Measurements from ENCODE around the gene NUP58.
A peak's percentile ranks its signal among the peaks of the same experiment; 100 is the strongest.

NUP58 gene

GRCh38 chr13:25365720-25366235, 64.4 kb downstream of the NUP58 start:
- Mint-ChIP-seq H3K4me3 (no peak overlapping the region), H3K4me1 (no peaks in the 10 kb centered on the region), H3K27me3 (ENCODE audit: low read depth) (peaks cover 34% of the 10 kb centered on the region), H3K9me3 (peaks cover 13% of the 10 kb centered on the region), H3K36me3 (ENCODE audit: low read depth) (no peaks in the 10 kb centered on the region), H3K27ac (no peak overlapping the region)
- TF ChIP-seq CTCF (IDR thresholded peaks at IDR 0.05; ENCODE audit: unreplicated experiment in 3 of 3), result no peak

GRCh38 chr13:25371158-25371874, 69.9 kb downstream of the NUP58 start:
- Mint-ChIP-seq H3K36me3 (ENCODE audit: low read depth) (no peaks in the 10 kb centered on the region), H3K4me3 (peak overlapping the region; percentile 84 to 92 (median 89)), H3K9me3 (no peaks in the 10 kb centered on the region), H3K27me3 (ENCODE audit: low read depth) (peaks cover 83% of the 10 kb centered on the region), H3K4me1 (peaks cover 28% of the 10 kb centered on the region), H3K27ac (peak overlapping the region in 2 of 3 experiments; percentile 55 to 73)
- TF ChIP-seq CTCF (IDR thresholded peaks at IDR 0.05; ENCODE audit: unreplicated experiment in 3 of 3), result no peak

GRCh38 chr13:25371875-25372283, 70.5 kb downstream of the NUP58 start, which contains the start of gene ATP8A2:
ATP8A2 (plus strand) TSS chr13:25371974; CDS start chr13:25372213, 239 bp downstream.
- peak within 1 kb of the TSS; percentile 84 to 92 (median 89) for H3K4me3 Mint-ChIP-seq
- H3K36me3 Mint-ChIP-seq (ENCODE audit: low read depth), result no peaks in the 10 kb centered on the region
- peaks cover 28% of the 10 kb centered on the region for H3K4me1 Mint-ChIP-seq
- no peak for TF ChIP-seq CTCF (IDR thresholded peaks at IDR 0.05; ENCODE audit: unreplicated experiment in 3 of 3)
- H3K9me3 Mint-ChIP-seq, result no peaks in the 10 kb centered on the region
- peaks cover 83% of the 10 kb centered on the region for H3K27me3 Mint-ChIP-seq (ENCODE audit: low read depth)
- peak within 1 kb of the TSS in 2 of 3 experiments; percentile 55 to 73 for H3K27ac Mint-ChIP-seq

DNA sequence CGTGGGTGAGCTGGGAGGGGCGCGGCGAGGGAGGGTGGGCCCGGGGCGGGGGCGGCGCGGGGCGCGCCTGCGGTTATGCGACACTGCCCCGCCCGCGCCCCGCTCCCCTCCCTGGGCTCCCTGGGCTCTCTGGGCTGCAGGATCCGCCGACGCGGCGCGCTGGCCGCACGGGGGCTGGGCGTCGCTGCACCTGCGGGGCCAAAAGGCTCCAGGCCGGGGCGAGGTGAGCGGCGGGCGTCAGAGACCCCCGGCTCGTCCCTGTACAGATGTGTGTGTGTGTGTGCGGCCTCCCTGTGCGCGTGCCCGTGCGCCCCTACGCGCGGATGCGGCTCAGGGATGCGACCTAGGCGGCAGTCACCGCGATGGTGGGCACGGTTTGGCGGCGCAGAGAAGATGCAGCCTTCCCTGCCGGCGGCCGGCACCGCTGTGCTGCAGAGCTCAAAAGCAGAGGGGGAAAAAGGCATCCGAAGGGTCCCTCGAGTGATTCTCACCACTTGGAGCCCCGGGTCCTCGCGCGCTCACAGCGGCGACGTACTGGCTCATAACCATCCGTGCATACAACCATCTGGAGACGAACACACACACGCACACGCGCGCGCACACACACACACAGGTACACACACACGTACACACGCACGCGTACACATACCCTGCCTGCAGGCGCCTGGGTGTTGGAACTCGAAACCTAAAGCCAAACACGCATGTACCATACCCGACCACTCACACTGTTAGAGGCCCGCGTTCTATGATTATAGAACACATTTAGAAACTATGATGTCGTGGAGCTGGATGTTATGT, 71.1 kb downstream of the NUP58 start:
- peak overlapping the region in 2 of 3 experiments; percentile 37 to 65 for H3K27ac Mint-ChIP-seq
- peaks cover 28% of the 10 kb centered on the region for H3K4me1 Mint-ChIP-seq
- no peaks in the 10 kb centered on the region for H3K36me3 Mint-ChIP-seq (ENCODE audit: low read depth)
- no peak for TF ChIP-seq CTCF (IDR thresholded peaks at IDR 0.05; ENCODE audit: unreplicated experiment in 3 of 3)
- H3K9me3 Mint-ChIP-seq, result no peaks in the 10 kb centered on the region
- H3K27me3 Mint-ChIP-seq (ENCODE audit: low read depth), result peaks cover 79% of the 10 kb centered on the region
- peak overlapping the region; percentile 80 to 85 (median 85) for H3K4me3 Mint-ChIP-seq

GRCh38 chr13:25375727-25376358, 74.4 kb downstream of the NUP58 start:
- peak; percentile 47 to 61 (median 60) for TF ChIP-seq CTCF (IDR thresholded peaks at IDR 0.05; ENCODE audit: unreplicated experiment in 3 of 3)
- H3K4me1 Mint-ChIP-seq, result peaks cover 50% of the 10 kb centered on the region
- H3K4me3 Mint-ChIP-seq, result no peak overlapping the region
- H3K36me3 Mint-ChIP-seq (ENCODE audit: low read depth), result no peaks in the 10 kb centered on the region
- H3K27me3 Mint-ChIP-seq (ENCODE audit: low read depth), result peaks cover 48% of the 10 kb centered on the region
- peak overlapping the region in 1 of 3 experiments; percentile 77 for H3K27ac Mint-ChIP-seq
- H3K9me3 Mint-ChIP-seq, result no peaks in the 10 kb centered on the region

Measured in nephron (organoid).